NCI-H1048 (cell line): Measurements from ENCODE around the gene UNC80.

Source experiments
- DNase-seq: peaks from one replicate; lab custom pipeline; 2025; lab: John Stamatoyannopoulos, UW

The UNC80 gene

DNA sequence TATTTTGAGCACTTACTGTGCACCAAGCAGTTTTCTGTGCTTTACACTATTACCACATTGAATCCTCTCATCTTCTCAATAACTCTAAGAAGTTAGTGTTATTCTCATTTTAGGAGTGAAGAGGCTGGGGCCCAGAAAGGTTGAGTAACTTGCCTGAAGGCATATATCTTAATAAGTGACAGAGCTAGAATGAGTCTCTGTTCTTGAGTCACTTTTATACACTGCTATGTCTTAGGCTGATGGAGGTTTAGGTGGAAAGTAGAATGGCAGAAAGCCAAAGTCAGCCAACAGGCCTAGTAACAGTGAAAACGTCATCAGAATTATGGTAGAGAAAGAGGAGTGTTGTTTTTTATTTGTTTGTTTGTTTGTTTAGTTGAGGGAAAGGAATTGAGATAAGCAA is 202.9 kb downstream of the UNC80 start:
- DNase-seq, result no peak

DNA sequence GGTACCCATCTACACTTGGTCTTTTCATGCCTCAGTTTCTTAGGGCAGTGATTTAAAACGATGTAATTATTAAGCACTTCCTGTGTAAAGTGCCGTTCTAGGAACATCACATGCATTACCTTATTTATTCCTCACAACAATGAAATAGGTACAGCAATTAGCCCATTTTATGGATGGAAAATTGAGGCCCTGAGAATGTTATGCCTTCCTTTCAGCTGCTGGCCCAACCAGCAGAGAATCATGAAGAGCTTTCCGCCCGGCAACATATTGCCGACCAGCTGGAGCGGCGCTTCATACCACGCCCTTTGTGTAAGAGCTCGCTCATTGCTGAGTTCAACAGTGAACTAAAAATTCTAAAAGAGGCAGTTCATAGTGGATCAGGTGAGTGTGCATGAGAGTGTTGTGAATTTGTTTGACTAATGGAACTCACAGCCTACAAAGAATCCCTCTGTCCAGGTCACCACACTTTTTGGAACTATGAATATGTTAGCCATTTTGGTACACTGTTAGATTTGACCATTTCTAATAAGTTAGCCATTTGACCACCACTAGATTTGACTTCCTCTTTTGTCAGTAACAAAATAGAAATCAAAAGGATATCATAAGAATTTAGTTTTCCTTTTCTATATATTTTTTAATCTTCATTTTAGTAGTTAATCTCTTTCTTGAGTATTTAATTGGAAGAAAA is 205.2 kb downstream of the UNC80 start:
- no peak for DNase-seq

- DNase-seq, result no peak
These were observed 206.0 kb downstream of the UNC80 start for GRCh38 chr2:209977386-209978239.

DNA sequence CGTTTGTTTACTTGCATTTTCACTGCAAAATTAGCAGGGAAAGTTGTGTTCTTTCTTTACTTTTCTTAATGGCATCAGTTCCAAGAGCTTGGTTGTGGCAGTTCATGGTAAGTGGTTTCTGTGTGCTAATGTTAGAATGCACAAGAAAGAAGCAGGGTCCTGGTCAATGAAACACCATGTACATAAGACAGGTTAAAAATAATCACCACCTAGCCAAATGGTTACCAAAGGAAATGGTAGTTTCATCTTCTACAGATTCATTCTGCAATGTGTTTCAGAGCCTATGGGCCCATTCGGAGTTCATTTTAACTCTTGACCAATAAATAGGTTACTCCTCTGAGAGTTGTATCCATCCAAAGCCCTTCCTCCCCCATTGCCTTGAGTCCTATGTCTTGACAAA is 212.7 kb downstream of the UNC80 start:
- no peak for DNase-seq

DNA sequence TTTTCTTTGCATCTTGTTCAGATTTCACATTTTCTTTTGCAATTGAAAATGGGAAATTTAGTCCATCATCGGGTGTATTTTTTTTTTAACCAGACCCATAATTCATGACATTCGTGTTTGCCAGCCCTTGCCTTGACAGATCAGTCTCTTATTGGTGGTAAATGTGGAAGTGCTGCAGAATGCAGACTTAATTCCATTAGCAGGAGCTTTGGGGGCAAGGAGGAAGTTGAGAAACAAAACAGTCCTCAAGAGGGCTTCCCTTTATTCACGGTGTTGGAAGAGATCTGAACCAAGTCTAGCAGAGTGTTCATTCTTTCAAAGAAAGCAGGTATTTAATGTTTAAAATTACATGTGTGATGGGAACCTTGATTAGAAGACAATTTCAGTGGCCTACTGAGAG is 214.2 kb downstream of the UNC80 start:
- no peak for DNase-seq

- DNase-seq, result no peak
These were observed 214.8 kb downstream of the UNC80 start for GRCh38 chr2:209986415-209986814.

- DNase-seq, result no peak
These were observed 216.4 kb downstream of the UNC80 start for GRCh38 chr2:209988010-209988409.

DNA sequence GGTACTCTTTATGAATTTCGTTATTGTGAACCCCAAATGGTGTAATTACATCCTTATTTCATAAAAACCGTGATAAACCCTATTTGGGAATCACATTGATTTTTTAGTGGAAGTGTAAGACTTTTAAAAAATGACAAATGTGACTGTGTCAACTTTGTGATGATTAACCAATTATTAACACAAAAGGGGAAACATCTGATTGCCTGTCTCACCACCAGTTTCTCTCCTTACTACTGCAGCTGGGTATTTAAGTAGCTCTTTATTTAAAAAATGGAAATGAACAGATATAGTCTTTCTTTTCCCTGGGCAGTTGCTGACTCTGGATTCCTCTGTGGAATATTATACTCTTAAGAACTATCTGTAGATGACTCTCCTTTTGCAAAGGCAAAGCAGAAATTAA is 219.2 kb downstream of the UNC80 start:
- no peak for DNase-seq

GRCh38 chr2:209993968-209994367 is 222.3 kb downstream of the UNC80 start:
- DNase-seq, result no peak

DNA sequence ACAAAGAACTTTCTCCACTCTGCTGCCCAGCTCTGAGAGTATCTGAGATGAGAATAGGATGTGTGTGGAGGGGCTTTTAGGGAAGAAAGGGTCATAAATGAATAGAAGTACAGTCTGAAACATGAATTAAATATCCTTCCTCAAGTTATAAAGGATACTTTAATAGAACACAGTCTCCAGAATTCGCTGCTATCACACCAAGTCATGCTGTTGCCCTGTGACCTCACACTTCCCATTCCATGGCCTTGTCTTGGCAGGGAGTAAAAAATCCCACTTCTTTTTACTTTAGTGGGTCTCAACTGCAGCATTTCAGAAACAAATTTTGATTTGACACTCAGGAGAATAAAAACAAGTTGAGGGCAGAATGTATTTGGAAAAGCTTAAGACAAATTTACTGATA is 227.0 kb downstream of the UNC80 start:
- DNase-seq, result no peak

- DNase-seq, result no peak
These were observed 229.1 kb downstream of the UNC80 start for GRCh38 chr2:210000464-210001324.

DNA sequence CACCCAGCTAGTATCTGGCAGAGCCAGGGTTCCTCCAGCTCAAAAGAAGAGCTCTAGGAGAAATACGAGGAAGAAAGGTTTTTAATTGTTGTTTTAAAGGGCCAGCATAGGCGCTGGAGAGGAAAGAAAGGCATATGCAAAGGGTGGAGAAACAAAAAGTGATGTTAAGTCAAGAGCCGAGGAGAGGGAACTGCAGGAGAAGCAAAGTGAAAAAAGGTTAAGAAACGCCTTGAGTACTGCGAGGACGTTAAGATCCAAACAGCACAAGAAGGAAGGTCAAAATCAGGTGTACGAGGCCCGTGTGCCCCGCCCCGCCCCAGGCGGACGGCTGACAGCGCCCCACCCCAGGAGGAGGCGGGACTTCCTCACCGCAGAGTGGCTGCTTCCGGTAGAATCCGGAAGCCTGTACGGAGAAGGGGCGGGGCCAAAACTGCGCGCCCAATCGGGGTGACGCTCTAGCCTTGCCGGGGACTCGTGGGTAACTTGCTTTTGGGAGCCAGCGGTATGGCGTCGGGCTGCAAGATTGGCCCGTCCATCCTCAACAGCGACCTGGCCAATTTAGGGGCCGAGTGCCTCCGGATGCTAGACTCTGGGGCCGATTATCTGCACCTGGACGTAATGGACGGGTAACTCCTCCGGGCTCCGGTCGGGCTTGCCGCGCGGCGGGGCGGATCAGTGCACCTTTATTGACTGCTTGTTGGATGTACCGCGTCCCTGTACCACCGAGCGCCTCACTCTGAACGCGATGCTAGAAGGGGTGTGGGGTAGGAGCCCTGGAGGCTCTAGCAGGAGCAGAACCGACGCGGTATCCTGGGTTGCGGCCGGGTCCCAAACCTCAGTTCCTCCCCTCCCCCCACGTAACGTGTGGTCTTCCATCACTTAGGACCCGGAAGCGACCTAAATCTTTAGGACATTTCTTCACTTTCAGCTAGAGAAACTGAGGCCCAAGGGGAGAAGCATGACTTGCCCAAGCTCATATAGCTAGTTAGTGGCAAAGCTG is 230.8 kb downstream of the UNC80 start, which contains the start of gene RPE:
TSS of gene RPE (plus strand) at position 481 of the 1,000 bp plus-strand sequence. CDS start at position 505, 24 bp downstream.
- peak; percentile 92 for DNase-seq

GRCh38 chr2:210003359-210003758 is 231.7 kb downstream of the UNC80 start:
- DNase-seq, result no peak

DNA sequence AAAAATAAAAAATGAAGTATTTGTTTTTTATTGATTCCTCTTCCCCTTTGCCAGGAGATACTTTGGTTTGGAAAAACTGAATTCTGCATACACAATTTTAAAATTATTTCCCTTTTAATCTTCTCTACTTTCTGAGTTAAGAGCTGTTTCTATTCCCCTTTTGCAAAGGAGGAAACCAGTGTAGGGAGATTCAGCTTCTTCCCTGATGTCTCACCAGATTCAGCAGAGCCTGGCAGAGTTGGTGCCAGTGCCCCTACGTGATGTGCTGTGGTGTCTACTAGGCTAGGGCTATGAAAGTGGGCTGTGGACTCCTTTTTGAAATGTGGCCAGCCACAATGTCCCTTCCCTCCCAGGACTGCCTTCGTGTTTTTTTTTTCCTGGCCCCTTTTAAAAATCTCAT is 233.2 kb downstream of the UNC80 start:
- DNase-seq, result no peak

DNA sequence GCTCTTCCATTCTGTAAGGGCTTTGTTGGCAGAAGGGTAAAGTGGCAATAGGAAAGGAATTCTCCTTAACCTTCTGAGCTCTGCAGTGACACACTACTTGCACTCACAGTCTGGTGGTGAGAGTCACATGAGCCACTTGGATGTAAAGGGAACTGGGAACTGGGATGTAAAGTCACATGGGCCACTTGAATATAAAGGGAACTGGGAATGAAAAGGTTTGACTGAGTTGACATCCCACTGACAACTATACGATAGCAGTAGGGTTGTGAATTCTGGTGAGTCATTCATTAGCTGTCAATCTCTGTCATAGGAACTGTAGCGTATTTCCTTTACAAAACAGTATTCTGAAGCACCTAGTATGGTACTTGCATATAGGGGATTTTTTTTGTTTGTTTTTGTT is 236.3 kb downstream of the UNC80 start:
- DNase-seq, result no peak

GRCh38 chr2:210009126-210009525 is 237.5 kb downstream of the UNC80 start:
- DNase-seq, result no peak

DNA sequence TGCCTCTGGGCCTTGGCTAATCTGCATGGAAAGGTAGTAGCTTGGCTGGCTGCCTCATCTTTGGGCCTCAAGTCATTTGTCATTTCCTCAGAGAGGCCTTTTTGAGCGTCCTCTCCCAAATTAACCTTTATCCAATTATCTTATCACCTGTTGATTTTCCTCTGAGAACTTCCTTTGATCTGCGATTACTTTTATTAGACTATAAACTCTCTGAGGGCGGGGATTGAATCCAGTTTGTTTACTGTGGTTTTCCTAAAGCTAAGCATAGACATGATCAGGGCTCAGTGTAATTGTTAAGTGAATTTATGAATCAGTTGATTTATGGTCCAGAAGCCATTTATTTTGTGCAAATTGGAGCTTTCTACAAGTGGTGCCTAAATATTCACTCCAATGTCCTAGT is 238.3 kb downstream of the UNC80 start:
- DNase-seq, result no peak

GRCh38 chr2:210020138-210020537 is 248.5 kb downstream of the UNC80 start:
- no peak for DNase-seq

DNA sequence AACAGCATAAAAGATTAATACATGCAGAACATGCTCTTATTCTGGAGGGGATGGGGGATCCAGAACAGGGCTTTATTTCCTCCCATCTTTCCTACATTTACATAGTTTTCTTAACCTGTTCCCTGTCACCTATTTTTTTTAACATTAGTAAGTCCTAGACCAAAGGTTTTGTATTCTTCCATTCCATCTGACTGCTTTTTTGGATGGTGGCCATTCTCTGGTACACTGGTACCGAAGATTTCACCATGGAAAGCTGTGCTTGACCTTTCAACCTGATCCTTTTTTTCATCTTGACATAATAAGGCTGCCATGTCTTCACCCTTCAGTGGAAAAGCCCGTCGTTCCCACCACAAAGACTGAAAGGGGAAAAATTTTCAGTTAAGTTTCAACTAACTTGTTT is 251.2 kb downstream of the UNC80 start:
- DNase-seq, result no peak

- no peak for DNase-seq
These were observed 256.0 kb downstream of the UNC80 start for GRCh38 chr2:210027608-210028007.

GRCh38 chr2:210028178-210028577 is 256.5 kb downstream of the UNC80 start:
- no peak for DNase-seq
